ENCODE results near the gene UBN1.

The UBN1 gene

GRCh38 chr16:4846503-4846900 lies 779 bp upstream of the UBN1 start:
- no peak for TF ChIP-seq CTCF (IDR thresholded peaks at IDR 0.05; ENCODE audit: insufficient read depth, low read depth, low read length, missing control alignments)
- H3K4me3 ChIP-seq (ENCODE audit: low read depth, low read length) = peak overlapping the region; percentile 74
- DNase-seq (ENCODE audit: low read depth) = peak; percentile 78

GRCh38 chr16:4847774-4848587 lies 700 bp downstream of the UBN1 start:
- no peak for DNase-seq (ENCODE audit: low read depth)
- peak overlapping the region; percentile 62 for H3K4me3 ChIP-seq (ENCODE audit: low read depth, low read length)
- TF ChIP-seq CTCF (IDR thresholded peaks at IDR 0.05; ENCODE audit: insufficient read depth, low read depth, low read length, missing control alignments) = no peak

- DNase-seq (ENCODE audit: low read depth) = no peak
- TF ChIP-seq CTCF (IDR thresholded peaks at IDR 0.05; ENCODE audit: insufficient read depth, low read depth, low read length, missing control alignments) = no peak
- H3K4me3 ChIP-seq (ENCODE audit: low read depth, low read length) = no peak overlapping the region
These were observed 2.9 kb downstream of the UBN1 start for GRCh38 chr16:4850211-4850610.

- no peak for TF ChIP-seq CTCF (IDR thresholded peaks at IDR 0.05; ENCODE audit: insufficient read depth, low read depth, low read length, missing control alignments)
- H3K4me3 ChIP-seq (ENCODE audit: low read depth, low read length) = no peak overlapping the region
- DNase-seq (ENCODE audit: low read depth) = no peak
These were observed 5.1 kb downstream of the UBN1 start for GRCh38 chr16:4852221-4852872.

- TF ChIP-seq CTCF (IDR thresholded peaks at IDR 0.05; ENCODE audit: insufficient read depth, low read depth, low read length, missing control alignments) = no peak
- no peak overlapping the region for H3K4me3 ChIP-seq (ENCODE audit: low read depth, low read length)
- DNase-seq (ENCODE audit: low read depth) = no peak
These were observed 8.1 kb downstream of the UBN1 start for GRCh38 chr16:4855371-4855770.

- H3K4me3 ChIP-seq (ENCODE audit: low read depth, low read length) = no peak overlapping the region
- no peak for TF ChIP-seq CTCF (IDR thresholded peaks at IDR 0.05; ENCODE audit: insufficient read depth, low read depth, low read length, missing control alignments)
- DNase-seq (ENCODE audit: low read depth) = no peak
These were observed 8.5 kb downstream of the UBN1 start for GRCh38 chr16:4855804-4856203.

Data from GM12865 (cell line).